Measurements from ENCODE around the gene PITHD1. TPM values are rescaled to one million over a fixed set of nuclear protein-coding genes. Genes with fewer than 3 reads are reported as not detected.
"Not testable (repeated sequence)": the region's sequence is repeated elsewhere in the genome, so short reads cannot be mapped to it uniquely, and the experiment has no call there.

PITHD1 gene, protein sequence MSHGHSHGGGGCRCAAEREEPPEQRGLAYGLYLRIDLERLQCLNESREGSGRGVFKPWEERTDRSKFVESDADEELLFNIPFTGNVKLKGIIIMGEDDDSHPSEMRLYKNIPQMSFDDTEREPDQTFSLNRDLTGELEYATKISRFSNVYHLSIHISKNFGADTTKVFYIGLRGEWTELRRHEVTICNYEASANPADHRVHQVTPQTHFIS
- total RNA-seq (10 to 100 TPM; 37.6 to 52.8 (median 43.3) TPM), polyA plus RNA-seq (10 to 100 TPM; 25.3 to 71.7 TPM)
- long read RNA-seq, donor 1, transcript PITHD1-201 (6 exons, 1,603 nt) = major isoform, 28 of 35 reads
- long read RNA-seq, donor 1, partial matches to known transcripts = 1 of 35 reads
- long read RNA-seq, donor 1, other reads (novel, unspliced or antisense) = 6 of 35 reads
- long read RNA-seq, donor 2, transcript PITHD1-201 (6 exons, 1,603 nt) = major isoform, 25 of 30 reads
- long read RNA-seq, donor 2, partial matches to known transcripts = 0 of 30 reads
- long read RNA-seq, donor 2, other reads (novel, unspliced or antisense) = 5 of 30 reads
- long read RNA-seq, donor 3, transcript PITHD1-201 (6 exons, 1,603 nt) = major isoform, 63 of 66 reads
- long read RNA-seq, donor 3, partial matches to known transcripts = 2 of 66 reads
- long read RNA-seq, donor 3, other reads (novel, unspliced or antisense) = 1 of 66 reads

DNA sequence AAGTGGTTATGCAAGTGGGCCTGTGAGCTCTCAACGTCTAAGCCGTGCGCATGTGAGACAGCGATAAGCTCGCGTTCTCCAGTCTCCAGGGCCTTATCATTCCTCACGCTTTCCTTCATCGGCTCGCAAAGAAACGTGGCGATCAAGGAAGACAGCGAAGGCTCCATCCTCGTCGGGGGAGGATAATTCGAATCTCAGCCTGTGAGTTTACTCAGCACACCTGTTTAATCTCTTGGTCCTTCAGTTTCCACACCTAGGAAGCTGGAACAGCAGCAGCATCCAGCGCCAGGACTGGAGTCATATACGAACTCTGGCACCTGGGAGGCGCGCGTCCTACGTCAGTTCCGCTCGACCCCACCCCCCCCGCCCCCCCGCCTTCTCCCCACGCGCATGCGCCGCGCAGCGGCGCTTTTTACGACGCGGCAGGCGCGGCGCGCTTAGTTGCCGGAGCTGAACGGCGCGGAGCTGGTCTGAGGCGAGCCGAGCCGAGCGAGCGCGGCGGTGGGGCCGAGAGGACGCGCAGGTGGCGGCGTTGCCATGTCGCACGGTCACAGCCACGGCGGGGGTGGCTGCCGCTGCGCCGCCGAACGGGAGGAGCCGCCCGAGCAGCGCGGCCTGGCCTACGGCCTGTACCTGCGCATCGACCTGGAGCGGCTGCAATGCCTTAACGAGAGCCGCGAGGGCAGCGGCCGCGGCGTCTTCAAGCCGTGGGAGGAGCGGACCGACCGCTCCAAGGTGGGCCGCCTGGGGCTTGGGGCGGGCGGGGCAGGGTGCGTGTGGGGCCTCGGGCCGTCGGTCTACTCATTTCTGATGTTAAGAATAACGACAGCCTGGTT lies at the start of gene PITHD1:
Gene PITHD1, plus strand, starts transcription at position 440 of the 836 bp plus-strand sequence. Its CDS starts 98 bp downstream, at position 538.
- Histone ChIP-seq H3K4me3 (peak within 1 kb of the TSS; percentile 74 to 100 (median 91)), H3K27ac (peak within 1 kb of the TSS; percentile 44 to 94 (median 90)), H3K36me3 (peaks cover 0 to 37% (median 8%) of the 10 kb centered on the region in 9 donors), H3K9me3 (no peaks in the 10 kb centered on the region), H3K4me1 (peaks cover 9 to 45% (median 29%) of the 10 kb centered on the region in 9 donors), H3K27me3 (no peaks in the 10 kb centered on the region)
- no peak for TF ChIP-seq CTCF (IDR thresholded peaks at IDR 0.05)
- peak; percentile 78 to 81 for DNase-seq
- WGBS, 2 donors = 0% methylated on average over 66 to 86 of the region's 91 CpGs
- intact Hi-C loops (cut with DNase I) = loop anchor here in 5 of 10 donors (2.0 to 10.0 kb wide), 4 partner anchors 87 to 247 kb away; partner anchors contain the start of gene FUCA1 (in 4 of the 5)
- peak; percentile 86 to 94 (median 92) for ATAC-seq

- no peak for TF ChIP-seq CTCF (IDR thresholded peaks at IDR 0.05)
- Histone ChIP-seq H3K4me1 (peaks cover 0 to 14% (median 0%) of the 10 kb centered on the region in 9 donors), H3K27ac (no peak overlapping the region), H3K9me3 (no peaks in the 10 kb centered on the region), H3K4me3 (no peak overlapping the region), H3K27me3 (no peaks in the 10 kb centered on the region), H3K36me3 (no peaks in the 10 kb centered on the region)
- no peak for ATAC-seq
- DNase-seq = no peak
- WGBS, 2 donors = 90 to 91% methylated on average over 10 of the region's 10 CpGs
- intact Hi-C loops (cut with DNase I) = no loop called here
These were observed 45.6 kb upstream of the PITHD1 start for GRCh38 chr1:23732363-23733224.

GRCh38 chr1:23733281-23733680 lies 44.9 kb upstream of the PITHD1 start:
- H3K4me1 ChIP-seq = peaks cover 0 to 13% (median 0%) of the 10 kb centered on the region in 9 donors
- H3K4me3 ChIP-seq; H3K36me3 ChIP-seq; H3K27ac ChIP-seq; H3K27me3 ChIP-seq; H3K9me3 ChIP-seq; intact Hi-C loops (cut with DNase I); DNase-seq; ATAC-seq: not testable (repeated sequence)
- 97 to 98% methylated on average over 5 of the region's 5 CpGs for WGBS, 2 donors

DNA sequence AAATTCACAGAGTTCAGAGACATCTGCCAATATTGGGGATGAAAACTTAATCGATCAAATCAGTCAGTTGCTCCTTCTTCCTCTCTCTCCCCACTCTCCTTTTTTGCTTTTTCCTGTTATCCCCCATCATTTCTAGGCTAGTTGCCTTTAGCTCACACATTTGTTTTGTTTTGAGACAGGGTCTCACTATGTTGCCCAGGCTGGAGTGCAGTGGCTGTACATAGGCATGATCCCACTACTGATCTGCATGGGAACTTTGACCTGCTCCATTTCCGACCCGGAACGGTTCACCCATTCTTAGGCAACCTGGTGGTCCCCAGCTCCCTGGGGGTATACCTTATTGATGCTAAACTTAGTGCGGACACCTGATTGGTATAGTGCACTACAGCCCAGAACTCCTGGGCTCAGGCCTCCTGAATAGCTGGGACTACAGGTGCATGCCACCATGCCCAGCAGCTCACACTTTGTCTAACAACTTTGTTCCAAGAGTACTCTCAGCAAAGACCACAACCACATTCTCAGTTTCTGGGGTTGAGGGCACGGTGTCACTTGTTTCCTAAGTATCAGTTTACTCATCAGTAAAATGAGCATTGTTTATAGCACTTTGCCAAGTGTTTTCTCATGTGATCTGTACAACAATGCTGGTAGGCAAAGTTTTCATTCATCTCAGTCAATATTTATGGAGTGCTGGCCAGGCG lies 41.6 kb upstream of the PITHD1 start:
- WGBS, 2 donors = 94 to 95% methylated on average over 7 of the region's 7 CpGs
- ATAC-seq (no peak), DNase-seq (no peak)
- intact Hi-C loops (cut with DNase I) = no loop called here
- Histone ChIP-seq H3K27me3 (no peaks in the 10 kb centered on the region), H3K27ac (no peak overlapping the region), H3K4me1 (peaks cover 0 to 8% (median 0%) of the 10 kb centered on the region in 9 donors), H3K4me3 (no peak overlapping the region), H3K36me3 (no peaks in the 10 kb centered on the region), H3K9me3 (no peaks in the 10 kb centered on the region)
- TF ChIP-seq CTCF (IDR thresholded peaks at IDR 0.05) = no peak
